GM18909 (cell line): ENCODE data around the gene RYR1.
"Not testable (repeated sequence)": the region's sequence is repeated elsewhere in the genome, so short reads cannot be mapped to it uniquely, and the experiment has no call there.

Source experiments
- ATAC-seq: cut with Tn5 transposase; IDR thresholded peaks from one replicate; pipeline ENCODE4 v1.9.1; 2021; ENCODE audit warnings: mild to moderate bottlenecking; ENCODE audit not compliant: unreplicated experiment, poor library complexity

The RYR1 gene

DNA sequence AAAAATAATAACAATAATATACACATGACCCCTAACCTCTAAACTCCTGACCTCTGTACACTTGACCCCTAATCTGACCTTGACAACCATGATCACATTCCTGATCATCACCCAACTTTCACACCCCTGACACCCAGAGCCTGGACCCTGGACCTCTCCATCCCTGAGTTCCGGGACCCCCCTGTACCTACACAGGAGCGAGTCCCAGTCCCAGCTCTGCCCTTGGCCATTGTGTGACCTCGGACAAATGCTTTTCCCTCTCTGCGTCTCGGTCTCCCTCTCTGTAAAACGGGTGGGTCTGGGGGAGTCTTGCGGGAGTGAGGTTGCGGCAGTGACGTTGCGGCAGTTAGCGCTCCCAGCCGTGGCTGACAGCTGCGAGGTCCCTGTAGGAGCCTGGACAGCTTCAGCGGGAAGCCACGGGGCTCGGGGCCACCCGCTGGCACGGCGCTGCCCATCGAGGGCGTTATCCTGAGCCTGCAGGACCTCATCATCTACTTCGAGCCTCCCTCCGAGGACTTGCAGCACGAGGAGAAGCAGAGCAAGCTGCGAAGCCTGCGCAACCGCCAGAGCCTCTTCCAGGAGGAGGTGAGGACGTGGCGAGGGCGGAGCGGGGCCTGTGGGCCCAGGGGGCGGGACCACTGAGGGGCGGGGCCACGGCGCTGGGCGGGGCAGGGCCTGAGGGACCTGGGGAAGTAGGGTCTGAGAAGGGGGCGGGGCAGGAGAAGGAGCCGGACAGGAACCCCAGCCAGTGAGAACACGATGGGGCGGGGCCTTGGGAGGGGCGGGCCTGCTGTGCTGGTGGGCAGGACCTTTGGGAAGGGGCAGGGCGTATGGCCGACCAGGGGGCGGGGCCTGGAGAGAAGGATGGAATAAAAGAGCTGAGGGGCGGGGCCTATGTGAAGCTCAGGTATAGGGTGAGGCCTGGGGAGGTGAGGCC, 19.2 kb downstream of the RYR1 start:
- ATAC-seq = no peak

DNA sequence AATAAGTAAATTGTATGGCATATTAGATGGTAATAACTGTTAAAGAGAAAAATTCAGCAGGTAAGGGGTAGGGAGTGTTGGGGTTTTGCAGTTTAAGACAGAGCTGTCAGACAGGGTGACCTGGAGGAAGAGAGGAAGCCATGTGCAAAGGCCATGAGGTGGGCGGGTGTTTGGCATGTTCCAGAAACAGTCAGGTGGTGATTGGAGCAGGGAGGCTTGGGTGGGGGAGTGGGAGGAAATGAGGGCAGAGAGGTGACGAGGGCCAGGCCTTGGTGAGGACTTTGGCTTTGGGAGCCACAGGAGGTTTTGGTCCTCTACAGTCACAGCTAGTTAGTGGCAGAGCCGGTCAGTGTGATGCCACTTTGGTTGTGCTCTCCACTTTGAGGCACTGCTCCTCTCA, 20.1 kb downstream of the RYR1 start:
- no peak for ATAC-seq

DNA sequence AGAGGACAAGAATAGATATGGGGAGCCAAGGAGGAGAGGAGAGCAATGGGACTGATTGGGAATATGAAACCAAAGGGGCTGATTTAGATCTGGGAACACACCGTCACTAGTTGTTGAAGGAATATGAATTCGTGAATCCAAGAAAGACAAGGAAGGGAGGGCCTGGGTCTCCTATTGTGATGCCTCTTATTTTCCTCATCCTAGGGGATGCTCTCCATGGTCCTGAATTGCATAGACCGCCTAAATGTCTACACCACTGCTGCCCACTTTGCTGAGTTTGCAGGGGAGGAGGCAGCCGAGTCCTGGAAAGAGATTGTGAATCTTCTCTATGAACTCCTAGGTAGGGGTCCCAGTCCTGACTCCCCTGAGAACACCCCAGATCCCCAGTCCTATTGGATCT, 21.5 kb downstream of the RYR1 start:
- no peak for ATAC-seq

DNA sequence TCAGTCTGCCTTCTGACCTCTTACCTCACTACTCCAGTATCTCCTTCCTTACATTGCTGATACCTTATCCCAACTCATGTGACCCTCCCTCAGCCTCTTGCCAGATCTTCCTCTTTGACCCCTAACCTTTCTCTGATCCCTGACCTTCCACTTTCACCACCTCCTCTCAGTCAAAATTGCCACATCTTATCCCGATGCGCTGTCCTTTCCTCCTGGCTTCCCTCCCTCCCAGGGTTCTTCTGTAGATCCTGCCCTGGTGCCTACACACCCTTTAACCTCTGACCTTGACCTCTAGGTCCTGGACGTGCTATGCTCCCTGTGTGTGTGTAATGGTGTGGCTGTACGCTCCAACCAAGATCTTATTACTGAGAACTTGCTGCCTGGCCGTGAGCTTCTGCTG, 23.7 kb downstream of the RYR1 start:
- ATAC-seq = no peak

DNA sequence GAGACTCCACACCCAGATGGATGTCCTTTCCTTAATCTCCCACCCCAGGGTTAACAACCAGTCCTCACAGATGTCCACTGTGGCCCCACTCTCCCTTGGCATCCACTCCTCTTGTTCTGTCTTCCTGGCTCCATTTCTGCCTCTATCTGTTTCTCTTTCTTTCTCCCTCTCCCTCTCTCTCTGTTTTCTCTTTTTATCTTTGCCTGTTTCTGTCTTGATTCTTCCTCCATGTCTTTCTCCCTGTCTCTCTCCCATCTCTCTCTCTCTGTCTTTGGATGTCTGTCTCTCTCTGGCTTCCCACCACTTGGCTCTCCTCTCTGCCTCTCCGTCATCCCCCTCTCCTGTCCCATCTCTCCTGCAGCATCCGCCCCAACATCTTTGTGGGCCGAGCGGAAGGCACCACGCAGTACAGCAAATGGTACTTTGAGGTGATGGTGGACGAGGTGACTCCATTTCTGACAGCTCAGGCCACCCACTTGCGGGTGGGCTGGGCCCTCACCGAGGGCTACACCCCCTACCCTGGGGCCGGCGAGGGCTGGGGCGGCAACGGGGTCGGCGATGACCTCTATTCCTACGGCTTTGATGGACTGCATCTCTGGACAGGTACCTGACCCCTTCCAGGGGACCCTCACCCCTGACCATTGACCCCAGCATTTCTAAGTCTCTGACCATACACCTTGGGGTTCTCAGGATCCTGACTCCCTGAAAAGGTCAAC, 24.4 kb downstream of the RYR1 start:
- no peak for ATAC-seq

DNA sequence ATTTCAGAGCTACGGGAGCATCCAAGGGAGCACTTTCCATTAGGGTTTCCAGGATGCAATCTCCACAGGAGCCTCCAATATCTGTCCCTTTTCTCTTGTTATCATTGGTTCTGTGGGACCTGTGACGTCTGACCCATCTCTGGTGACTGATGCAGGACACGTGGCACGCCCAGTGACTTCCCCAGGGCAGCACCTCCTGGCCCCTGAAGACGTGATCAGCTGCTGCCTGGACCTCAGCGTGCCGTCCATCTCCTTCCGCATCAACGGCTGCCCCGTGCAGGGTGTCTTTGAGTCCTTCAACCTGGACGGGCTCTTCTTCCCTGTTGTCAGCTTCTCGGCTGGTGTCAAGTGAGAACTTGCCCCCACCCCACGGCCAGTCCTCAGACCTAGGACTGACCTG, 25.5 kb downstream of the RYR1 start:
- no peak for ATAC-seq

DNA sequence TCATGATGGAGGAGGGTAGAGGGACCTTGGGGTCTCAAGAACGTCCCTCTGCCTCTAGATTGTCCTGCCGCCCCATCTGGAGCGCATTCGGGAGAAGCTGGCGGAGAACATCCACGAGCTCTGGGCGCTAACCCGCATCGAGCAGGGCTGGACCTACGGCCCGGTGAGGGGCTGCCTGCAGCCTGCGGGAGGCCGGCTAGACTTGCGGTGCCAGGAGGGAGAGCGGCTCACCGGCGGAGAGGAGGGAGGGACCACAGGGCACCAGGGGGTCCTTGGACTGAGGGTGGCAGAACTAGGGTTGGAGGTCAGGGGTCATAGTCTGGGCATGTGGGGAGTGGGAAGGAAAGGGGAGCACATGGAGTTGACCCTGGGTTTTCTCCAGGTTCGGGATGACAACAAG, 29.9 kb downstream of the RYR1 start:
- no peak for ATAC-seq

DNA sequence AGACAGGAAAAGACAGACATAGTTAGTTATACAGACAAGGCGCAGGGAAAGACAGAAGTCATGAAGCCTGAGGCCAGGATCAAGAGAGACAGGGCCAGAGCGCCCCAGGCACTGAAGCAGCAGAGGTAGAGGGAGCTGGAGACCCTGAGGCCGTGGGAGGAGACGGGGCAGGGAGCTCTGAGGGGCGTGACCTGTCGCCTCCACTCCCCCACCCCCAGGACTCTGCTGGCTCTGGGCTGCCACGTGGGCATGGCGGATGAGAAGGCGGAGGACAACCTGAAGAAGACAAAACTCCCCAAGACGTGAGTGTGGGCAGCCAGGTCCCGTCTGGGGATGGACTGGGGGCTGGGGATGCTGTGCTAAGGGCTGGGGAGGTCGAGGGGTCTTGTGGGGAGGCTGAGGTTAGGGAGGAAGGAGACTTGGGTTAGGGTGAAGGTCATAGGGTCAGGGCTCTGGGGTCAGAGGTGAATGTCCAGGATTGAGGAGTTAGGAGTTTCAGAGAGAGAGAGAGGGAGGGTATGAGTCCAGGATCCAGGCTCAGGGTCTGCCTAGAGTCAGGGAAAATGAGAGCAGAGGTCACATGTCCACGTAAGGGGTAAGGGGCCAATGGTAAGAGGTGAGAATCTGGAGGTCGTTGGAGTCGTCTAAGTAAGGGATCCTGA, 31.1 kb downstream of the RYR1 start:
- no peak for ATAC-seq

DNA sequence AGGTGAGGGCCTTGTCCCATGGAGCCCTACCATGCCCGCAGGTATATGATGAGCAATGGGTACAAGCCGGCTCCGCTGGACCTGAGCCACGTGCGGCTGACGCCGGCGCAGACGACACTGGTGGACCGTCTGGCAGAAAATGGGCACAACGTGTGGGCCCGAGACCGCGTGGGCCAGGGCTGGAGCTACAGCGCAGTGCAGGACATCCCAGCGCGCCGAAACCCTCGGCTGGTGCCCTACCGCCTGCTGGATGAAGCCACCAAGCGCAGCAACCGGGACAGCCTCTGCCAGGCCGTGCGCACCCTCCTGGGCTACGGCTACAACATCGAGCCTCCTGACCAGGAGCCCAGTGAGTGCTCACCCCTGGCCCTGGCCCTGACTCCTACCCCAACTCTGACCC, 32.6 kb downstream of the RYR1 start:
- ATAC-seq = no peak

DNA sequence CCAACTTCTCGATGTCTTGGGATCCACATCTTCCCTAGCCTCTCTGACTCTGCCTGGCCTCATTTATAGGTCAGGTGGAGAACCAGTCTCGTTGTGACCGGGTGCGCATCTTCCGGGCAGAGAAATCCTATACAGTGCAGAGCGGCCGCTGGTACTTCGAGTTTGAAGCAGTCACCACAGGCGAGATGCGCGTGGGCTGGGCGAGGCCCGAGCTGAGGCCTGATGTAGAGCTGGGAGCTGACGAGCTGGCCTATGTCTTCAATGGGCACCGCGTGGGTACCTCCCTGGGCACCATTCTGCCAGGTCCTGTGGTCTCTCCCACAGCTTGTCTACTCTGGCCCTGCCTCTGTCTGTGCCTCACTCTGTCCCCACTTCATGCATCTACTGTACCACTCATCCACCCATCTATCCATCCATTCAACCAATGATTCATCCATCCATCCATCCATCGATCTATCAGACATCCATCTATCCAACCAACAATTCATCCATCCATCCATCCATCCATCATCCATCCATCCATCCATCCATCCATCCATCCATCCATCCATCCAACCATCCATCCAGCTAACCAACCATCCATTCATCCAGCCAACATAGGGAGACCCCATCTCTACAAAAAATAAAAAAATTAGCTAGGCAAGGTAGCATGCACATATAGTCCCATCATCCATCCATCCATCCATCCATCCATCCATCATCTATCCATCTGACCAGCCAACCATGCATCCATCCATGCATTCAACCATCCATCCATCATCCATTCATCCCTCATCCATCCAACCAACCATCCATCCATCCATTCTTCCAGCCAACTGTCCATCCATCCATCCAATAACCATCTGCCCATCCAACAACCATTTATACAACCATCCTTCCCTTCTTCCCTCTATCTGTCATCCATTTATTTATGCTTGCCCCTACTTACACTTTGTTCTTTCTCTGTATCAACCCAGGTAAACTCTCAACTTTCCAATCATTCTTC, 34.3 kb downstream of the RYR1 start:
- ATAC-seq = no peak

DNA sequence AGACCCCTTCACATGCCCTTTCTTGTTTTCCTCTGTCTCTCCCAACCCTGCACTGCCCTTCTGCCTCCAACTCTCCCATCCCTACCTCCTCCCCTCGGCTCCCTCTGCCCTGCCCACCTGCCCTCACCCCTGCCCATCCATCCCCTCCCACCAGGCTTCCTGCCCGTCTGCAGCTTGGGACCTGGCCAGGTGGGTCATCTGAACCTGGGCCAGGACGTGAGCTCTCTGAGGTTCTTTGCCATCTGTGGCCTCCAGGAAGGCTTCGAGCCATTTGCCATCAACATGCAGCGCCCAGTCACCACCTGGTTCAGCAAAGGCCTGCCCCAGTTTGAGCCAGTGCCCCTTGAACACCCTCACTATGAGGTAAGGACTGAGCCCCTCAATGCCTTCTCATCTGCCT, 35.7 kb downstream of the RYR1 start:
- ATAC-seq = no peak

DNA sequence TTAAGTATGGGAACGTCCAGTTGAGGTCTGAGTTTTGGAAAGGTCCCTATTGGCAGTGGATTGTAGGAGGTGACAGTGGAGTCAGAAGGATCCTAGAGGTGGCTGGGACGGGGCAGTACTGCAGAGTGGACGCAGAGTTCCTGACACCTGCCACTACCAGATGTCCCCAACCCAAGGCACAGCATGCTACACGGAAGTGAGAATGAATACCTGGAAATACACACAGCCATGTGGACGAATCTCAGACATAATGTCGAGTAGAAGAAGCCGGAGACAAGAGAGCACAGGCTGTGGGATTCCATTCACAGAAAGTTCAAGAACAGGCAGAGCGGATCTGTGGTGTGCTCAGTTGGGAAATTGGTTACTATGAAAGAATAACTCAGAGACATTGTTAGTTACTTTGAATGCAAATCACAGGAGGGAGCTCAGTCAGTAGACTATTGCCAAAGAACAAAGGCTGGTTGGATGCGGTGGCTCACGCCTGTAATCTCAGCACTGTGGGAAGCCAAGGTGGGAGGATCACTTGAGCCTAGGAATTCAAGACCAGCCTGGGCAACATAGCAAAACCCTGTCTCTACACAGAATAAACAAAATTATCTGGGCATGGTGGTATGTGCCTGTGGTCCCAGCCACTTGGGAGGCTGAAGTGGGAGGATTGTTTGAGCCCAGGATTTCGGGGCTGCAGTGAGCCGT, 37.4 kb downstream of the RYR1 start:
- no peak for ATAC-seq

DNA sequence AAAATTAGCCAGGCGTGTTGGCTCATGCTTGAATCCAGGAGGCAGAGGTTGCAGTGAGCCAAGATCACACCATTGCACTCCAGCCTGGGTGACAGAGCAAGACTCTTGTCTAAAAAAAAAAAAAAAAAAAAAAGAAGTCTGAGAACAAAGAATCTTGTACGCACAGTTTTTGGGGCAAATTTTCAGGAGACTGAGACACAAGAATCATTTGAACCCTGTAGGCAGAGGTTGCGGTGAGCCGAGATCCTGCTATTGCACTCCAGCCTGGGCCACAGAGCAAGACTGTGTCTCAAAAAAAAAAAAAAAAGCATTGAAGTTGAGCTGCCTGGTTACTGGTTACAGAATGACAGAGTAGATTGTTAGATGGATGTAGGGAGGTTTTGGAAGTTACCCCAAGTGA, 39.2 kb downstream of the RYR1 start:
- ATAC-seq = not testable (repeated sequence)

DNA sequence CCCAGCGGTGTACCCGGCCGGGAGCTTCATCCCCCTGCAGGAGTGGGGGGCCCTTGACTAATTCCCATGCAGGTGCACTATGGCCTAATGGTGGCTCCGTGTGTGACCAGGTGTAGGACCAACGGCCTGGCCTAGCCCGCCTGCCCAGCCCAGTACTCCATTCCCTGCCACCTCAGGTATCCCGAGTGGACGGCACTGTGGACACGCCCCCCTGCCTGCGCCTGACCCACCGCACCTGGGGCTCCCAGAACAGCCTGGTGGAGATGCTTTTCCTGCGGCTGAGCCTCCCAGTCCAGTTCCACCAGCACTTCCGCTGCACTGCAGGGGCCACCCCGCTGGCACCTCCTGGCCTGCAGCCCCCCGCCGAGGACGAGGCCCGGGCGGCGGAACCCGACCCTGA, 39.7 kb downstream of the RYR1 start:
- no peak for ATAC-seq

DNA sequence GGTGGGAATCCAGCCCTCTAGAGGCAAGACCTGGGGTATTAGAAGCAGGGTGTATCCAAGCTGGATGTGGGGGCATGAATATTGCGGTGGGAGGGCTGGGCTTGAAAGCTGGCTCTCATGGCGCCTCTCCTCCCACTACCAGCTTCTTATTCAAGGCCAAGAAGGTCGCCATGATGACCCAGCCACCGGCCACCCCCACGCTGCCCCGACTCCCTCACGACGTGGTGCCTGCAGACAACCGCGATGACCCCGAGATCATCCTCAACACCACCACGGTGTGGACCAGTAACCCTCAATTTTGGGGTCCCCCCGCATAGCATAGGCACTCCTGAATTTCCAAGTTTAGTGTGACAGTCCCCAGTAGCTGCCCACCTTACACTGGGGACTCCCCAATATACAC, 41.7 kb downstream of the RYR1 start:
- ATAC-seq = no peak

DNA sequence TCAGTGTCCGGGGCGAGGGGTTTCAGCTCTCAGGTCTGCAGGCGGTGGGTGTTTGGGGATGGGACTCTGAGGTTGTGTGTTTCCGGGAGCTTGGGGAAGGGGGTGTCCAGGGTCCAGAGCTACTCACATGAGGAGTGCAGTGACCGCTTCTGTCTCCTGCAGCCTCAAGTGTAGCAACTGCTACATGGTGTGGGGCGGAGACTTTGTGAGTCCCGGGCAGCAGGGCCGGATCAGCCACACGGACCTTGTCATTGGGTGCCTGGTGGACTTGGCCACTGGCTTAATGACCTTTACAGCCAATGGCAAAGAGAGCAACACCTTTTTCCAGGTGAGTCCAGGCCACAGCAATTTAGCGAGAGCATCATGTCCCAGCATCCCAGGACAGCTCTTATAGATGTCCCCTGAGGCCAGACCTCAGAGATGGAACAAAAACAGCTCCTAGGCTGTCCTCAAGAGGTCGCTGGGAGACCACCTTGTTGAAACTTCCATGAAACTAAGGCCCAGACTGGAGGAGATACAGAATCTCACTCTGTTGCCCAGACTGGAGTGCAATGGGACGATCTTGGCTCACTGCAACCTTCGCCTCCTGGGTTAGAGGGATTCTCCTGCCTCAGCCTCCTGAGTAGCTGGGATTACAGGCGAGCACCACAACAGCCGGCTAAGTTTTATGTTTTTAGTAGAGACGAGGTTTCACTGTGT, 44.9 kb downstream of the RYR1 start:
- no peak for ATAC-seq

DNA sequence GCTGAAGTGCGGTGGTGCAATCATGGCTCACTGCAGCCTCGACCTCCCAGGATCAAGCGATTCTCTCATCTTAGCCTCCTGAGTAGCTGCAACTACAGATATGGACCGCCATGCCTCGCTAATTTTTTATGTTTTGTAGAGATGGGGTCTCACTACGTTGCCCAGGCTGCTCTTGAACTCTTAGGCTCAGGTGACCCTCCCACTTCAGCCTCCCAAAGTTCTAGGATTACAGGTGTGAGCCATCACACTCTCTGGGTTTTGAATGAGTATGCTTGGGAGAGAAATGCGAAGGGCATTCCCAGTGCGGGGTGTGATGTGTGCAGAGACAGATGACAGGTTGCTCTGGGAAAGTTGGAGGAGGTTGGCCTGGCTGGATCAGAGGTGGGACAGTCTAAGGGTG, 49.0 kb downstream of the RYR1 start:
- no peak for ATAC-seq

DNA sequence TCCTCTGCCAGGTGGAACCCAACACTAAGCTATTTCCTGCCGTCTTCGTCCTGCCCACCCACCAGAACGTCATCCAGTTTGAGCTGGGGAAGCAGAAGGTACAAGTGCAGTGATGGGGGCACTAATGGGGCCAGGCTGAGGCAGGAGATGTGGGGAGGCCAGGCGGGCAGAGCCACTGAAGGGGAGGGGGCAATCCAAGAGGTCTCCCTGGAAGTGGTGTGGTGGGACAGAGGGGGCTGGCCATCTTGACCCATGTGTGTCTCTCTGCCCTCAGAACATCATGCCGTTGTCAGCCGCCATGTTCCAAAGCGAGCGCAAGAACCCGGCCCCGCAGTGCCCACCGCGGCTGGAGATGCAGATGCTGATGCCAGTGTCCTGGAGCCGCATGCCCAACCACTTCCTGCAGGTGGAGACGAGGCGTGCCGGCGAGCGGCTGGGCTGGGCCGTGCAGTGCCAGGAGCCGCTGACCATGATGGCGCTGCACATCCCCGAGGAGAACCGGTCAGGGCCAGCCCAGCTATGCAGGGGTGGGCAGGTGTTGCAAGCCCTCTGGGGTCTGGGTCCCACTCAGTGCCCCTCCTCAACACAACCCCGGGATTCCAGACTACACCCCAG, 49.6 kb downstream of the RYR1 start:
- ATAC-seq = no peak
